GM06990 (cell line): ENCODE results near the gene IL1RAPL1.

Experiments used
- DNase-seq: peaks from one replicate; pipeline ENCODE4 v3.0.0-alpha.2; 2011; ENCODE audit not compliant: insufficient read length; ENCODE audit errors: extremely low read depth
- H3K27me3 ChIP-seq: replicated peaks from 2 replicates; pipeline ENCODE4 v1.6.0; 2011; ENCODE audit warnings: low read length; ENCODE audit not compliant: control insufficient read depth, insufficient read depth
- H3K36me3 ChIP-seq: 2 replicates; pipeline ENCODE4 v1.5.1; 2011; ENCODE audit warnings: low read length; ENCODE audit not compliant: control insufficient read depth, insufficient read depth
- H3K4me3 ChIP-seq: replicated peaks from 2 replicates; pipeline ENCODE4 v1.5.1; 2011; ENCODE audit warnings: low read depth, mild to moderate bottlenecking, control low read depth, low read length
- CTCF ChIP-seq: IDR thresholded peaks from 2 replicates; pipeline ENCODE4 v1.5.1; 2011; ENCODE audit warnings: low read length, control low read depth, mild to moderate bottlenecking, inconsistent platforms; ENCODE audit not compliant: insufficient read depth, poor library complexity, severe bottlenecking

Gene IL1RAPL1

GRCh38 chrX:28586981-28587551 lies at the start of gene IL1RAPL1:
IL1RAPL1 (plus strand) TSS chrX:28587446.
- no peak for DNase-seq
- Histone ChIP-seq H3K36me3 (no peaks in the 10 kb centered on the region), H3K27me3 (no peaks in the 10 kb centered on the region), H3K4me3 (no peak within 1 kb of the TSS)
- TF ChIP-seq CTCF = no peak

GRCh38 chrX:28542791-28543190 lies 44.5 kb upstream of the IL1RAPL1 start:
- H3K36me3 ChIP-seq = no peaks in the 10 kb centered on the region
- no peak for TF ChIP-seq CTCF
- no peaks in the 10 kb centered on the region for H3K27me3 ChIP-seq
- H3K4me3 ChIP-seq = no peak overlapping the region
- DNase-seq = no peak

- no peak for DNase-seq
- Histone ChIP-seq H3K36me3 (no peaks in the 10 kb centered on the region), H3K4me3 (no peak overlapping the region), H3K27me3 (no peaks in the 10 kb centered on the region)
- no peak for TF ChIP-seq CTCF
Observed at GRCh38 chrX:28549838-28550237, 37.4 kb upstream of the IL1RAPL1 start.

- no peak for DNase-seq
- no peak for TF ChIP-seq CTCF
- Histone ChIP-seq H3K27me3 (no peaks in the 10 kb centered on the region), H3K4me3 (no peak overlapping the region), H3K36me3 (no peaks in the 10 kb centered on the region)
Observed at GRCh38 chrX:28550331-28550872, 36.8 kb upstream of the IL1RAPL1 start.

- TF ChIP-seq CTCF = no peak
- no peak overlapping the region for H3K4me3 ChIP-seq
- no peak for DNase-seq
- H3K27me3 ChIP-seq = no peaks in the 10 kb centered on the region
- no peaks in the 10 kb centered on the region for H3K36me3 ChIP-seq
Observed at GRCh38 chrX:28552322-28552721, 34.9 kb upstream of the IL1RAPL1 start.
